Upper lobe of right lung (tissue), 1 donor: ENCODE measurements around the gene SPINK6. TPM values are rescaled to one million over a fixed set of nuclear protein-coding genes. Genes with fewer than 3 reads are reported as not detected.

Experiments
- ATAC-seq: fragments of 200-7000 bp; cut with Tn5 transposase; one replicate; pipeline ENCODE4 v1.9.1; 2020; ENCODE audit warnings: mild to moderate bottlenecking, moderate library complexity
- DNase-seq: peaks from one replicate; pipeline ENCODE4 v3.0.0-alpha.2; 2020
- H3K27ac ChIP-seq: fragments of 200-600 bp; one replicate; pipeline ENCODE4 v1.8.0; 2022
- H3K27me3 ChIP-seq: fragments of 200-600 bp; one replicate; pipeline ENCODE4 v1.8.0; 2022; ENCODE audit warnings: mild to moderate bottlenecking
- H3K36me3 ChIP-seq: fragments of 200-600 bp; one replicate; pipeline ENCODE4 v1.8.0; 2022
- H3K4me1 ChIP-seq: fragments of 200-600 bp; one replicate; pipeline ENCODE4 v1.8.0; 2022
- H3K4me3 ChIP-seq: fragments of 200-600 bp; one replicate; pipeline ENCODE4 v1.8.0; 2022; ENCODE audit warnings: mild to moderate bottlenecking
- H3K9me3 ChIP-seq: fragments of 200-600 bp; one replicate; pipeline ENCODE4 v1.8.0; 2022
- intact Hi-C: fragments of 100-400 bp; cut with DNase I; formaldehyde crosslinking; loops from one replicate; pipeline ENCODE4 v1.11.0; 2022
- total RNA-seq: library from RNA; stranded (reverse); fragmentation: NEBNext Ultra II Directional; extraction: Animal tissue kit (Norgen Biotek cat#: 25700); gene quantifications from one replicate; pipeline ENCODE4 v1.2.1, GENCODE V29; 2021
- TF ChIP-seq, protein P1 (sequence below): fragments of 200-600 bp; IDR thresholded peaks from one replicate; pipeline ENCODE4 v1.8.0; 2022; ENCODE audit warnings: antibody characterized with exemption
- donor health status: DM: no; HTN: yes; CAD: no; lungs with severe emphysema.

Gene SPINK6
- total RNA-seq, 1 donor from 2014 or later = not detected

DNA sequence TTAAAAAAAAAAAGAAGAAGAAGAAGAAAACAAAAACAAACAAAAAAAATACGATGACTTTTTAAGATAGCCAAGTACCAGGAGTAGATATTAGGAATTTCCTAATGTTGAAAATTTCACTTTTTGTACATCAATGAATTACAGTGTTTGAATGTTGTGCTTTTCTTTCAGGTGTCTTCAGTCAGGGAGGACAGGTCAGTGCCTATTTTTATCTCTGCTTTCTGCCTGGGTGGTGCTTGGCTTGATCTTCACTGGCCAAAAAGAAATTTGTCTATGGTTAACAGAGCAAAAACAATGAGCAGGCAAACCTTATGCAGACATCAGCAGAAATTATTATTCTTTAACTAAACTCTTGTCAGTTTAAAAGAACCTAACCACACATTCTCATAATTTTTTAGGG, 3.0 kb downstream of the SPINK6 start:
- Histone ChIP-seq H3K36me3 (no peaks in the 10 kb centered on the region), H3K27ac (no peak overlapping the region), H3K27me3 (no peaks in the 10 kb centered on the region), H3K4me1 (no peaks in the 10 kb centered on the region), H3K4me3 (no peak overlapping the region), H3K9me3 (no peaks in the 10 kb centered on the region)
- intact Hi-C loops = no loop called here
- TF ChIP-seq, protein P1, sequence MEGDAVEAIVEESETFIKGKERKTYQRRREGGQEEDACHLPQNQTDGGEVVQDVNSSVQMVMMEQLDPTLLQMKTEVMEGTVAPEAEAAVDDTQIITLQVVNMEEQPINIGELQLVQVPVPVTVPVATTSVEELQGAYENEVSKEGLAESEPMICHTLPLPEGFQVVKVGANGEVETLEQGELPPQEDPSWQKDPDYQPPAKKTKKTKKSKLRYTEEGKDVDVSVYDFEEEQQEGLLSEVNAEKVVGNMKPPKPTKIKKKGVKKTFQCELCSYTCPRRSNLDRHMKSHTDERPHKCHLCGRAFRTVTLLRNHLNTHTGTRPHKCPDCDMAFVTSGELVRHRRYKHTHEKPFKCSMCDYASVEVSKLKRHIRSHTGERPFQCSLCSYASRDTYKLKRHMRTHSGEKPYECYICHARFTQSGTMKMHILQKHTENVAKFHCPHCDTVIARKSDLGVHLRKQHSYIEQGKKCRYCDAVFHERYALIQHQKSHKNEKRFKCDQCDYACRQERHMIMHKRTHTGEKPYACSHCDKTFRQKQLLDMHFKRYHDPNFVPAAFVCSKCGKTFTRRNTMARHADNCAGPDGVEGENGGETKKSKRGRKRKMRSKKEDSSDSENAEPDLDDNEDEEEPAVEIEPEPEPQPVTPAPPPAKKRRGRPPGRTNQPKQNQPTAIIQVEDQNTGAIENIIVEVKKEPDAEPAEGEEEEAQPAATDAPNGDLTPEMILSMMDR = no peak
- DNase-seq (no peak), ATAC-seq (no peak)

DNA sequence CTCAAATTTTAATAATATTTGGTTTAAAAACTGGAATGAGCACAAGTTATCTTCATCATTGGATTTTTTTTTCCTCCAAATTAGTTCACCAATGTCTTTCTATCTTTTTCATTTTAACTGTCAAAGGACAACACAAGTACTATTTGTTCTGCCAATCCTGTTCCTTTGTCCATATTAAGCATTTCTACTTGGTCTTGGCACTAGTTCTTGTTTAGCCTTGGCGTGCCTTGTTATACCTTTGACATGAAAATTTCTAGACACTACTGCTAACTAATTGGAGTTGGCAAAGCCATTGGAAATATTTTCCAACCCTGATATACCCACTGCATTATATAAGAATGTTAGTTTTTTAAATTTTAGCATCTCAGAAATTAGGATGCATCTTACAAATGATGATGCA, 3.8 kb downstream of the SPINK6 start:
- Histone ChIP-seq H3K27ac (no peak overlapping the region), H3K4me1 (no peaks in the 10 kb centered on the region), H3K36me3 (no peaks in the 10 kb centered on the region), H3K27me3 (no peaks in the 10 kb centered on the region), H3K9me3 (no peaks in the 10 kb centered on the region), H3K4me3 (no peak overlapping the region)
- DNase-seq = no peak
- TF ChIP-seq, protein P1 = no peak
- intact Hi-C loops = no loop called here
- no peak for ATAC-seq

DNA sequence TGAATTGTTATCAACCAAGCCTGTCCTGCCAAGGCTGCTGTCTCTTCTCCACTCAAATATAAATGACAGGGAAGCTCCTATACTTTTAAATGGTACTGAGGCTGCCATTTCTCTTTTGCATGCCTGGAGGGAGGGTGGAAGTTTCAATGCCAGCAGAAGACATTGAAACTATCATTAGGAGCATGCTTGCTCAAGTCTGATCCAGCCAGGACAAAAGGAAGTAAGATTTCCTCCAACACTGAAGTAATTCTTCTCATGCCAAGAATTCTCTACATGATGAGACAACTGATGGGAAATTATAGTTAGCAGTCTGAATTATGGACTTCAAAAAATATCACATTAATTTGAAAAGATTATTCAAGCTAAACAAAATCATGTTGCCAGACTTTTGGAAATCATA, 5.4 kb downstream of the SPINK6 start:
- Histone ChIP-seq H3K4me3 (no peak overlapping the region), H3K27ac (no peak overlapping the region), H3K27me3 (no peaks in the 10 kb centered on the region), H3K36me3 (no peaks in the 10 kb centered on the region), H3K9me3 (no peaks in the 10 kb centered on the region), H3K4me1 (no peaks in the 10 kb centered on the region)
- ATAC-seq (no peak), DNase-seq (no peak)
- intact Hi-C loops = no loop called here
- TF ChIP-seq, protein P1 = no peak

DNA sequence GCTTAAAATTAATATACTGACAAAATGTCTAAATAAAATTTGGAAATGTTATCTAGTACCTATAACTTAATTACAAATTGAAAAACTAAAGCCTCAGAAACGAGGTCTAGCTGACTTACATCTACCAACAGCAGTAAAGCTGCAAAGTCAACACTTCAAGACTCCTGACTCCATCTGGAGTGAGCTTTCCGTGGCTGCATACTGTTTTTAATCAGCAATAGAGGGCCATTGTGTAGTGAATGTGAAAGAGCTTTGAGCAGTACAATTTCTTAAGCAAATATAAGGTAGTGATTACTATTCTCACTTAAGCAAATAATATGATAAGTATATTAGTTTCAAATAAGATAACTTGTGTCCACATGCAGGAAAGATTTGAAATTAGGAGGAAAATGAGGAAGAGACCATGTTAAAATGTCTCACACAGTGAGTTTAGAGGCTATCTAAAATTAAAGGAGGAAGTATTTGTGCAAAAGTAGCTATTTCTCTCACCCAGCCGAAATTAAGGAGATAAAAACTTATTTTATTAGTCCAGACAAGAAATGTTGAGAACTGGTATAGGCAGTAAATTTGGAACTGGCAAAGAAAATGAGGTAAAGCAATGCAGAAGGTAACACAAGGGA, 6.4 kb downstream of the SPINK6 start:
- no peak for ATAC-seq
- Histone ChIP-seq H3K27ac (no peak overlapping the region), H3K4me1 (no peaks in the 10 kb centered on the region), H3K36me3 (no peaks in the 10 kb centered on the region), H3K4me3 (no peak overlapping the region), H3K27me3 (no peaks in the 10 kb centered on the region), H3K9me3 (no peaks in the 10 kb centered on the region)
- DNase-seq = no peak
- intact Hi-C loops = no loop called here
- TF ChIP-seq, protein P1 = no peak

DNA sequence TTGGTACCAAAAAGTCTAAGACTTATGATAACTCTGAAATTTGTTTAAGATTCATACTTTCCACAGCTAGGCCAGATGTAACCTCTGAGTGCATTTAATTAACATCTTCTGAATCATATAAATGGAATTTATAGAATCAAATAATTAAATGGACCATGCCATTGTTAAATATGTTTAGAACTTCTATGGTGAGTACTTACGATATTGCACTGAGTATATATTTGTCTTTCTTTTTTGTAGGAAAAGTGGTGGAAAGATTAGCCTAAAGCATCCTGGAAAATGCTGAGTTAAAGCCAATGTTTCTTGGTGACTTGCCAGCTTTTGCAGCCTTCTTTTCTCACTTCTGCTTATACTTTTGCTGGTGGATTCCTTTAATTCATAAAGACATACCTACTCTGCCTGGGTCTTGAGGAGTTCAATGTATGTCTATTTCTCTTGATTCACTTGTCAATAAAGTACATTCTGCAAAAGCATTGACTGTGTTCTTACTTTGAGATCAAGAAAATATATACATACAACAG, 11.9 kb downstream of the SPINK6 start:
- no peak overlapping the region for H3K4me3 ChIP-seq
- TF ChIP-seq, protein P1 = no peak
- H3K27ac ChIP-seq = no peak overlapping the region
- ATAC-seq = no peak
- no peaks in the 10 kb centered on the region for H3K4me1 ChIP-seq
- no peak for DNase-seq
- no peaks in the 10 kb centered on the region for H3K36me3 ChIP-seq
- H3K27me3 ChIP-seq = no peaks in the 10 kb centered on the region
- H3K9me3 ChIP-seq = no peaks in the 10 kb centered on the region
- intact Hi-C loops = no loop called here

DNA sequence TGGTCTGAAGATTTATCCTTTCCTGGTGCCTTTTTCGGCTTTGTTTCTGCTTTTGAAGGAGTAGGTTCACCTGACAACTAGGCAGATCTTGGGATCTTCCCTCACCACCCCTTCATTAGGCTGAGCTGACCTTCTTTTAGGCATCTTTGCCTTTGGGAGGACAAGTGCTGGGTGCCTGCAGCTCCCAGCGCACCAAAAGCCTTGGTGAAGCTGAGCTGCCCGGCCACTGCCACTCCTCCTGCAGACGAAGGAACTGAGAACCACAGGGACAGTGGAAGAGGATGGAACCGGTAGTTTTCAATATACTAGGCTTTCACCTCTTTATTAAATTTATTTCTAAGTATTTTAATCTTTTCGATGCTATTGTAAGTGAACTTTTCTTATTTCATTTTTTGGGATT, 18.7 kb downstream of the SPINK6 start:
- ATAC-seq = no peak
- Histone ChIP-seq H3K9me3 (no peaks in the 10 kb centered on the region), H3K27ac (no peak overlapping the region), H3K4me3 (no peak overlapping the region), H3K4me1 (no peaks in the 10 kb centered on the region), H3K27me3 (no peaks in the 10 kb centered on the region), H3K36me3 (no peaks in the 10 kb centered on the region)
- TF ChIP-seq, protein P1 = no peak
- intact Hi-C loops = no loop called here
- no peak for DNase-seq
